Nephron progenitor cell (in vitro differentiated cells): Measurements from ENCODE around the gene CDCP2.
"Not testable (repeated sequence)": the region's sequence is repeated elsewhere in the genome, so short reads cannot be mapped to it uniquely, and the experiment has no call there.

Source experiments
- DNase-seq: peaks from one replicate; pipeline ENCODE4 v3.0.0; 2021
- H3K27ac Mint-ChIP-seq: 2 replicates; pipeline ENCODE4 v1.8.0; 2021; ENCODE audit warnings: mild to moderate bottlenecking, moderate library complexity, mixed read lengths
- H3K27me3 Mint-ChIP-seq: 2 replicates; pipeline ENCODE4 v1.8.0; 2021; ENCODE audit warnings: mild to moderate bottlenecking, low read depth, mixed read lengths; ENCODE audit not compliant: poor library complexity
- H3K36me3 Mint-ChIP-seq: 2 replicates; pipeline ENCODE4 v1.8.0; 2021; ENCODE audit warnings: low read depth, mixed read lengths
- H3K4me1 Mint-ChIP-seq: 2 replicates; pipeline ENCODE4 v1.8.0; 2021; ENCODE audit warnings: mixed read lengths
- H3K4me3 Mint-ChIP-seq: 2 replicates; pipeline ENCODE4 v1.8.0; 2021; ENCODE audit warnings: mild to moderate bottlenecking, moderate library complexity, mixed read lengths
- H3K9me3 Mint-ChIP-seq: 2 replicates; pipeline ENCODE4 v1.8.0; 2021; ENCODE audit warnings: mild to moderate bottlenecking, moderate library complexity, mixed read lengths
- TF ChIP-seq, protein P1 (sequence below): fragments of 200-600 bp; sonication (generic); IDR thresholded peaks from 2 replicates; pipeline ENCODE4 v1.5.0; 2021; ENCODE audit warnings: antibody characterized with exemption

CDCP2 gene

DNA sequence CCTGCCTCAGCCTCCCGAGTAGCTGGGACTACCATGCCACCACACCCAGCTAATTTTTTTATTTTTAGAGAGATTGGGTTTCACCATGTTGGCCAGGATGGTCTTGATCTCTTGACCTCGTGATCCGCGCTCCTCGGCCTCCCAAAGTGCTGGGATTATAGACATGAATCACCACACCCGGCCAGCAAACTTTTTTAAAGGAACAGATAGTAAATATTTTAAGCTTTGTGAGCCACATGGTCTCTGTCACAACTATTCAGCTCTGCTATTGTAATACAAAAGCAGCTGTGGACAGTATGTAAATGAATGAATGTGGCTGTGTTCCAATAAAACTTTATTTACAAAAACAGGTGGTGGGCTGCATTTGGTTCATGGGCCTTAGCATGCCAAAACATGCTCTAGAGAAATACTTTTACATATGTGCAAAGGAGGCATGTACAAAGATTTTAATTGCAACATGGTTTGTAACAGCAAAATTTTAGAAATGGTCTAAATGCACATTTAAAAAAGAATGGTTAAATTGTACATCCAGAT, 47.0 kb downstream of the CDCP2 start:
- no peak for DNase-seq
- peaks cover 4% of the 10 kb centered on the region for H3K27me3 Mint-ChIP-seq
- H3K9me3 Mint-ChIP-seq: no peaks in the 10 kb centered on the region
- H3K36me3 Mint-ChIP-seq: peaks cover 13% of the 10 kb centered on the region
- TF ChIP-seq, protein P1, sequence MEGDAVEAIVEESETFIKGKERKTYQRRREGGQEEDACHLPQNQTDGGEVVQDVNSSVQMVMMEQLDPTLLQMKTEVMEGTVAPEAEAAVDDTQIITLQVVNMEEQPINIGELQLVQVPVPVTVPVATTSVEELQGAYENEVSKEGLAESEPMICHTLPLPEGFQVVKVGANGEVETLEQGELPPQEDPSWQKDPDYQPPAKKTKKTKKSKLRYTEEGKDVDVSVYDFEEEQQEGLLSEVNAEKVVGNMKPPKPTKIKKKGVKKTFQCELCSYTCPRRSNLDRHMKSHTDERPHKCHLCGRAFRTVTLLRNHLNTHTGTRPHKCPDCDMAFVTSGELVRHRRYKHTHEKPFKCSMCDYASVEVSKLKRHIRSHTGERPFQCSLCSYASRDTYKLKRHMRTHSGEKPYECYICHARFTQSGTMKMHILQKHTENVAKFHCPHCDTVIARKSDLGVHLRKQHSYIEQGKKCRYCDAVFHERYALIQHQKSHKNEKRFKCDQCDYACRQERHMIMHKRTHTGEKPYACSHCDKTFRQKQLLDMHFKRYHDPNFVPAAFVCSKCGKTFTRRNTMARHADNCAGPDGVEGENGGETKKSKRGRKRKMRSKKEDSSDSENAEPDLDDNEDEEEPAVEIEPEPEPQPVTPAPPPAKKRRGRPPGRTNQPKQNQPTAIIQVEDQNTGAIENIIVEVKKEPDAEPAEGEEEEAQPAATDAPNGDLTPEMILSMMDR: no peak
- no peak overlapping the region for H3K27ac Mint-ChIP-seq
- no peak overlapping the region for H3K4me3 Mint-ChIP-seq
- peaks cover 18% of the 10 kb centered on the region for H3K4me1 Mint-ChIP-seq

DNA sequence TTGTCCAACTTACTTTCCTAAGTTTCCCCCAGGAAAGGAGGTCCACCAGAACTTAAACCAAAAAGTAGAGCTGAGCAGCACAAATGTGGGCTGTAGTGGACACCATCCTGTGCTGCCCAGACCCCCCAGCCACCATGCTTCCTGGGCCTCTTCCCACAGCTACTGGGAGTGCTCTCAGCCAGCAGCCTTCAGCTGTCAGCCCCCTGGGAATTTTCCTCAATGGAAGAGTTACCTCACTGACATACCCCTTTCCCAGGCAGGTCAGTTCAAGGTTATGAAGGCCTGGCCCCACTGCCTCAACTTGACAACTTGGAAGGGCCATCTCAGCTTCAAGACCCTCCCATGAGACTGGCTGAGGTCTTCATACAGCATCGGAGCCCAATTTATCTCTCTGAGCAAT, 47.7 kb downstream of the CDCP2 start:
- Mint-ChIP-seq H3K4me3 (no peak overlapping the region), H3K27ac (no peak overlapping the region), H3K27me3 (peaks cover 4% of the 10 kb centered on the region), H3K36me3 (peaks cover 13% of the 10 kb centered on the region), H3K4me1 (peaks cover 14% of the 10 kb centered on the region), H3K9me3 (no peaks in the 10 kb centered on the region)
- no peak for DNase-seq
- TF ChIP-seq, protein P1: no peak

DNA sequence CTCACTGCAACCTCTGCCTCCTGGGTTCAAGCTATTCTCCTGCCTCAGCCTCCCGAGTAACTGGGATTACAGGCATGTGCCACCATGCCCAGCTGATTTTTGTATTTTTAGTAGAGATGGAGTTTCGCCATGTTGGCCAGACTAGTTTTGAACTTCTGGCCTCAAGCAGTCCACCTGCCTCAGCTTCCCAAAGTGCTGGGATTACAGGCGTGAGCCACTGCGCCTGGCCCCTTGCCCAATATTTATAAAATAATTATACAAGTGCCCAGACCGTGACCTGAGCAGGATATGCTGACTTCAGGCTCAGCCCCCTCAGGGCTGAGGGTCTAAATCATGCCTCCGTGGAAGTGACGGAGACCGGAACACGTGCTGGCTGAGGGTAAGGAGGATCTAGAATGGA, 48.2 kb downstream of the CDCP2 start:
- peaks cover 13% of the 10 kb centered on the region for H3K36me3 Mint-ChIP-seq
- H3K4me3 Mint-ChIP-seq, DNase-seq, H3K27me3 Mint-ChIP-seq, H3K9me3 Mint-ChIP-seq, H3K27ac Mint-ChIP-seq: not testable (repeated sequence)
- peaks cover 11% of the 10 kb centered on the region for H3K4me1 Mint-ChIP-seq

DNA sequence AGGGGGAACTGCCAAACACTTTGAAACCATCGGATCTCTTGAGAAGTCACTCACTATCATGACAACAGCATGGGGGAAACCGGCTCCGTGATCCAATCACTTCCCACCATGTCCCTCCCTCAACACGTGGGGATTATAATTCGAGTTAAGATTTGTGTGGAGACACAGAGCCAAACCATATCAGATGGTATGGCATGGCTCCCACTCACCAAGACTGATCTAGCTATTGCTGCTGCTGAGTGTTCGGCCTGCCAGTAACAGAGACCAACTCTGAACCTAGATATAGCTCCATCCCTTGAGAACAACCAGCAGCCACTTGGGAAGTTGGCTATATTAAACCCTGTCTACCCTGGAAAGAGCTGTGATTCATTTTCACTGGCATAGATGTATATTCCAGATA, 49.4 kb downstream of the CDCP2 start:
- H3K27me3 Mint-ChIP-seq: peaks cover 4% of the 10 kb centered on the region
- H3K9me3 Mint-ChIP-seq: no peaks in the 10 kb centered on the region
- H3K27ac Mint-ChIP-seq: no peak overlapping the region
- TF ChIP-seq, protein P1: no peak
- peaks cover 13% of the 10 kb centered on the region for H3K36me3 Mint-ChIP-seq
- peaks cover 4% of the 10 kb centered on the region for H3K4me1 Mint-ChIP-seq
- DNase-seq: no peak
- no peak overlapping the region for H3K4me3 Mint-ChIP-seq

DNA sequence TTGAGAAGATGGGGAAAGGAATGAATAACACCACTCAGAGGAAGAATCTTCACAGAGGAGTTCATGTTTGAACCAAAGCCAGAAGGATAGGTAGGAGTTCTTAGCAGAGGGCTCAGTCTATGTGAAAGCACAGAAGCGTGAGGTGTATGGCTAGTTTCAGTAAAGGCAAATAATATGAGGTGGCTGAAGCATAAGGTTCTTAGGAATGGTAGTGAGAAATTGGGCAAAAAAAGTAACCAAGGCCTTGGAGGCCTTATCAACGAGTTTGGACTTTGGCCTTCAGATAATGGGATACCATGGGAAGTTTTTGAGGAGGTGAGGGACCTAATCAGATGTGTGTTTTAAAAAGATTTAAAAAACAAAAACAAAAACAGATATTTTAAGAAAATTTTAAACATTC, 52.3 kb downstream of the CDCP2 start:
- no peaks in the 10 kb centered on the region for H3K9me3 Mint-ChIP-seq
- TF ChIP-seq, protein P1: no peak

DNA sequence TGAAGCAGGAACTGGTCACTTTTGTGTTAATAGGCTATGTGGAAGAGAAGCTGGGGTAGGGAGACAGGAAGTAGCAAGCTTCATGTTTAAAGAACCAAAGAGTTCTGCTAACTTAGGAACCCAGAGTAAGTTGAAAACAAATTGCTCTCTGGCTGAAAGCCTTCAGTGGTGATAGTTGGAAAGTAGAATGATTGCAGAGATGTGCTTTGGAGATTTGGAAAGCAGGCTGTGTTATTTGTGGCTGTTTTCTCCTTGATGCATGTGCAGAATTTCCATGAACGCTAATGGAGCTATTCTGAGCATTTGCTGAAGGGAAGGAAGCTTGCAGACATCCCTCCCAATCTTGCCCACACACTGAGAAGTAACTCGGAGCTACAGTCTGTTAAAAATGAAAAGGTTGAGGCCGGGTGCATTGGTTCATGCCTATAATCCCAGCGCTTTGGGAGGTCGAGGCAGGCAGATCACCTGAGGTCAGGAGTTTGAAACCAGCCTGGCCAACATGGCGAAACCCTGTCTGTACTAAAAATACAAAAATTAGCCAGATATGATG, 53.7 kb downstream of the CDCP2 start:
- peaks cover 4% of the 10 kb centered on the region for H3K27me3 Mint-ChIP-seq
- H3K36me3 Mint-ChIP-seq: peaks cover 13% of the 10 kb centered on the region
- peaks cover 24% of the 10 kb centered on the region for H3K4me1 Mint-ChIP-seq
- TF ChIP-seq, protein P1: no peak
- H3K27ac Mint-ChIP-seq: no peak overlapping the region
- H3K4me3 Mint-ChIP-seq: no peak overlapping the region
- H3K9me3 Mint-ChIP-seq: no peaks in the 10 kb centered on the region
- DNase-seq: no peak

More for the DNA sequence above, 52.3 kb downstream of the CDCP2 start:
- Mint-ChIP-seq H3K4me1 (peaks cover 24% of the 10 kb centered on the region), H3K36me3 (peaks cover 13% of the 10 kb centered on the region), H3K27me3 (peaks cover 4% of the 10 kb centered on the region), H3K4me3 (no peak overlapping the region), H3K27ac (no peak overlapping the region)
- no peak for DNase-seq
